Osteoblast (primary cell): ENCODE measurements around the gene MTTP. TPM values are rescaled to one million over a fixed set of nuclear protein-coding genes. Genes with fewer than 3 reads are reported as not detected.

ENCODE experiments used
- DNase-seq: peaks from one replicate; pipeline ENCODE4 v3.0.0; 2011; ENCODE audit warnings: low spot score, mixed read lengths; ENCODE audit not compliant: insufficient read length; ENCODE audit errors: missing footprints
- H2AFZ ChIP-seq: 2 replicates; pipeline ENCODE4 v1.6.0; 2011; ENCODE audit warnings: mild to moderate bottlenecking, low read length
- H3K27ac ChIP-seq: 2 replicates; pipeline ENCODE4 v1.5.1; 2011; ENCODE audit warnings: mild to moderate bottlenecking, low read depth, low read length, moderate library complexity
- H3K27me3 ChIP-seq: 2 replicates; pipeline ENCODE4 v1.6.0; 2012; ENCODE audit warnings: mild to moderate bottlenecking, control low read depth, inconsistent platforms, low read length, moderate library complexity; ENCODE audit not compliant: insufficient read depth
- H3K36me3 ChIP-seq: 2 replicates; pipeline ENCODE4 v1.5.1; 2011; ENCODE audit warnings: mild to moderate bottlenecking, low read length, control low read depth, moderate library complexity; ENCODE audit not compliant: insufficient read depth
- H3K4me1 ChIP-seq: 2 replicates; pipeline ENCODE4 v1.5.1; 2011; ENCODE audit warnings: mild to moderate bottlenecking, low read length, control low read depth, moderate library complexity; ENCODE audit not compliant: insufficient read depth
- H3K4me2 ChIP-seq: 2 replicates; pipeline ENCODE4 v1.6.0; 2011; ENCODE audit warnings: mild to moderate bottlenecking, low read length; ENCODE audit not compliant: insufficient read depth
- H3K4me3 ChIP-seq: fragments of 200-600 bp; sonication (generic); 3 replicates; pipeline ENCODE4 v1.5.1; 2012; ENCODE audit warnings: mild to moderate bottlenecking, low read length, inconsistent platforms; ENCODE audit not compliant: insufficient read depth
- H3K79me2 ChIP-seq: 2 replicates; pipeline ENCODE4 v1.6.0; 2012; ENCODE audit warnings: mild to moderate bottlenecking, low read length, control low read depth, inconsistent platforms; ENCODE audit not compliant: insufficient read depth
- H3K9me3 ChIP-seq: 2 replicates; pipeline ENCODE4 v1.5.1; 2011; ENCODE audit warnings: low read depth, low read length, control low read depth
- H4K20me1 ChIP-seq: 2 replicates; pipeline ENCODE4 v1.6.0; 2012; ENCODE audit warnings: mild to moderate bottlenecking, low read length, control low read depth; ENCODE audit not compliant: insufficient read depth
- total RNA-seq: library from RNA; depleted of rRNA; stranded (reverse); fragments of >200 nt; gene quantifications from 2 replicates; pipeline ENCODE4 v1.2.3, GENCODE V29; 2012
- TF ChIP-seq, protein P1 (sequence below): IDR thresholded peaks from 2 replicates; pipeline ENCODE4 v1.5.1; 2011; ENCODE audit warnings: mild to moderate bottlenecking, low read depth, low read length, moderate library complexity; ENCODE audit errors: extremely low read depth

The MTTP gene
- total RNA-seq, 1 donor, result not detected

GRCh38 chr4:99572527-99573240 is 1.9 kb upstream of the MTTP start:
- Histone ChIP-seq H3K9me3 (no peaks in the 10 kb centered on the region), H3K4me3 (no peak overlapping the region), H4K20me1 (no peaks in the 10 kb centered on the region), H3K36me3 (no peaks in the 10 kb centered on the region), H3K27ac (no peak overlapping the region), H3K79me2 (no peaks in the 10 kb centered on the region), H3K4me1 (no peaks in the 10 kb centered on the region), H3K27me3 (no peaks in the 10 kb centered on the region), H2AFZ (no peak overlapping the region), H3K4me2 (no peak overlapping the region)
- no peak for DNase-seq
- TF ChIP-seq, protein P1, sequence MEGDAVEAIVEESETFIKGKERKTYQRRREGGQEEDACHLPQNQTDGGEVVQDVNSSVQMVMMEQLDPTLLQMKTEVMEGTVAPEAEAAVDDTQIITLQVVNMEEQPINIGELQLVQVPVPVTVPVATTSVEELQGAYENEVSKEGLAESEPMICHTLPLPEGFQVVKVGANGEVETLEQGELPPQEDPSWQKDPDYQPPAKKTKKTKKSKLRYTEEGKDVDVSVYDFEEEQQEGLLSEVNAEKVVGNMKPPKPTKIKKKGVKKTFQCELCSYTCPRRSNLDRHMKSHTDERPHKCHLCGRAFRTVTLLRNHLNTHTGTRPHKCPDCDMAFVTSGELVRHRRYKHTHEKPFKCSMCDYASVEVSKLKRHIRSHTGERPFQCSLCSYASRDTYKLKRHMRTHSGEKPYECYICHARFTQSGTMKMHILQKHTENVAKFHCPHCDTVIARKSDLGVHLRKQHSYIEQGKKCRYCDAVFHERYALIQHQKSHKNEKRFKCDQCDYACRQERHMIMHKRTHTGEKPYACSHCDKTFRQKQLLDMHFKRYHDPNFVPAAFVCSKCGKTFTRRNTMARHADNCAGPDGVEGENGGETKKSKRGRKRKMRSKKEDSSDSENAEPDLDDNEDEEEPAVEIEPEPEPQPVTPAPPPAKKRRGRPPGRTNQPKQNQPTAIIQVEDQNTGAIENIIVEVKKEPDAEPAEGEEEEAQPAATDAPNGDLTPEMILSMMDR, result no peak

DNA sequence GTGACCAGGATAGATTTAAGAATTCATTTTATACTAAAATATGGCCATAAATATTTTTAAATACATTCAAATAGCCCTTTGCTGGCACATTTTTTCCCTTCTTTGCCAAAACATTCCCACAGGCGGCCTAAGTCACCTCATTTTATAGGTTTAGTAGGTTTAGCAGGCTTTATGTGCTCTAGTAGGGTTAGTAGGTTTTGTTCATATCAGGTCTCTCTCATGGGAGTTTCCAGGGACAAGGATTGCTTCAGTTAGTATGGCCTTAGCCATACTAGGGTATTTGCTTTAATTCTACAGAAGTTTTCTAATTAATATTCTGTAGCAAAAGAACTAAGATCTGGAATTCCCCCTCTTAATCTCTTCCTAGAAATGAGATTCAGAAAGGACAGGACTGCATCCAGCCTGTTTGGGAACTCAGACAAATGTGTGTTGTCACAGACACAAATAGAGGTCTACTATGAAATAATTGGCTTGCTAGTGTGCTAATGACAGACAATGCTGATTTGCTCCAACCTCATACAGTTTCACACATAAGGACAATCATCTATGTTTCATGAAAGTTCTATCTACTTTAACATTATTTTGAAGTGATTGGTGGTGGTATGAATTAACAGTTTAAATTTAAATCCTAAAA is 772 bp upstream of the MTTP start:
- Histone ChIP-seq H3K27ac (no peak overlapping the region), H3K79me2 (no peaks in the 10 kb centered on the region), H4K20me1 (no peaks in the 10 kb centered on the region), H3K36me3 (no peaks in the 10 kb centered on the region), H3K9me3 (no peaks in the 10 kb centered on the region), H2AFZ (no peak overlapping the region), H3K4me1 (no peaks in the 10 kb centered on the region), H3K4me3 (no peak overlapping the region), H3K27me3 (no peaks in the 10 kb centered on the region), H3K4me2 (no peak overlapping the region)
- DNase-seq, result no peak
- TF ChIP-seq, protein P1, result no peak

GRCh38 chr4:99578714-99579113 is 4.1 kb downstream of the MTTP start:
- no peak overlapping the region for H3K27ac ChIP-seq
- H4K20me1 ChIP-seq, result no peaks in the 10 kb centered on the region
- H3K36me3 ChIP-seq, result no peaks in the 10 kb centered on the region
- H3K4me2 ChIP-seq, result no peak overlapping the region
- no peaks in the 10 kb centered on the region for H3K27me3 ChIP-seq
- DNase-seq, result no peak
- H3K4me1 ChIP-seq, result no peaks in the 10 kb centered on the region
- no peaks in the 10 kb centered on the region for H3K9me3 ChIP-seq
- no peaks in the 10 kb centered on the region for H3K79me2 ChIP-seq
- no peak overlapping the region for H2AFZ ChIP-seq
- TF ChIP-seq, protein P1, result no peak
- no peak overlapping the region for H3K4me3 ChIP-seq

GRCh38 chr4:99585516-99585915 is 10.9 kb downstream of the MTTP start:
- Histone ChIP-seq H3K4me1 (no peaks in the 10 kb centered on the region), H3K27me3 (no peaks in the 10 kb centered on the region), H2AFZ (no peak overlapping the region), H3K4me2 (no peak overlapping the region), H3K4me3 (no peak overlapping the region), H3K9me3 (no peaks in the 10 kb centered on the region), H4K20me1 (no peaks in the 10 kb centered on the region), H3K79me2 (no peaks in the 10 kb centered on the region), H3K36me3 (no peaks in the 10 kb centered on the region), H3K27ac (no peak overlapping the region)
- no peak for DNase-seq
- TF ChIP-seq, protein P1, result no peak
